IMR-90 (cell line): Measurements from ENCODE around the gene FEM1B. TPM values are rescaled to one million over a fixed set of nuclear protein-coding genes. Genes with fewer than 3 reads are reported as not detected.

Experiments used
- polyA plus RNA-seq, 3 experiments: library from polyadenylated mRNA; depleted of rRNA; stranded (reverse); fragments of >200 nt; gene quantifications; 2 replicates each; pipeline ENCODE4 v1.2.3, GENCODE V29; 2012; ENCODE audit warnings: low replicate concordance in 1 of 3
- total RNA-seq: library from RNA; depleted of rRNA; stranded (reverse); fragments of >200 nt; gene quantifications from 2 replicates; pipeline ENCODE4 v1.2.3, GENCODE V29; 2012
- TF ChIP-seq, protein P1 (sequence below): conservative IDR thresholded peaks from 2 replicates; pipeline ENCODE4 v1.5.1; 2012; ENCODE audit warnings: mild to moderate bottlenecking, low read depth, low read length, improper control_type of control experiment

The FEM1B gene
- total and polyA plus RNA-seq, 2 of the 4 experiments (the other 2 are of a cell fraction): 16.9 to 51.4 TPM

DNA sequence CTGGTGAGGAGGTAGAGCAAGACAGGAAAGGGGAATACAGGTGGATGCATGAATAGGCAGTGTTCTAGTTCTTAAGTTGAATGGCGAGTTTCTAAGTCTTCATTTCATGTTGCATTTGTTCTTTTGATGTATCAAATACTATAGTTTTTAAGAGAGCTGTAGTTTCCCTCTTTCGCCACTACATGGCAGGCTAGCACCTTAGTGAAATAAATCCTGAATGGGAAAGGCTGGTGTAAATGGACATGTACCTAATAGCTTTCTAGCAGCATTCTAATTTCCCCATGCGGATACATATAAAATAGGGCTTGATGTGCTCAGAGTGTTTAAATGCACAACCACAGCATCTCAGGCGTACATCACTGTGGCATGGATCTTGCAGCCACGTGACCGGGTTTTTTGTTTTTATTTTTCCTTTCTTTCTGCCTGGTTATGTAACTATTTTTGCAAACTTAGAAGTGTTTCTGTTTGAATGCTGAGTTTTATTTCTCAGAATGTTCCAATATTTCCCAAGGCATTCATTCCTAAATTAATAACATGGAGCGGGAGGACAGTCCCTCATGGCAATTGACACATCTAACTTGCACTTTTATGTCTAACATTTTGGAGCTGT is 24.5 kb upstream of the FEM1B start (continued):
- TF ChIP-seq, protein P1, sequence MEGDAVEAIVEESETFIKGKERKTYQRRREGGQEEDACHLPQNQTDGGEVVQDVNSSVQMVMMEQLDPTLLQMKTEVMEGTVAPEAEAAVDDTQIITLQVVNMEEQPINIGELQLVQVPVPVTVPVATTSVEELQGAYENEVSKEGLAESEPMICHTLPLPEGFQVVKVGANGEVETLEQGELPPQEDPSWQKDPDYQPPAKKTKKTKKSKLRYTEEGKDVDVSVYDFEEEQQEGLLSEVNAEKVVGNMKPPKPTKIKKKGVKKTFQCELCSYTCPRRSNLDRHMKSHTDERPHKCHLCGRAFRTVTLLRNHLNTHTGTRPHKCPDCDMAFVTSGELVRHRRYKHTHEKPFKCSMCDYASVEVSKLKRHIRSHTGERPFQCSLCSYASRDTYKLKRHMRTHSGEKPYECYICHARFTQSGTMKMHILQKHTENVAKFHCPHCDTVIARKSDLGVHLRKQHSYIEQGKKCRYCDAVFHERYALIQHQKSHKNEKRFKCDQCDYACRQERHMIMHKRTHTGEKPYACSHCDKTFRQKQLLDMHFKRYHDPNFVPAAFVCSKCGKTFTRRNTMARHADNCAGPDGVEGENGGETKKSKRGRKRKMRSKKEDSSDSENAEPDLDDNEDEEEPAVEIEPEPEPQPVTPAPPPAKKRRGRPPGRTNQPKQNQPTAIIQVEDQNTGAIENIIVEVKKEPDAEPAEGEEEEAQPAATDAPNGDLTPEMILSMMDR: peak; percentile 91
